Aorta (tissue), 5 donors: Measurements from ENCODE around the gene F11. TPM values are rescaled to one million over a fixed set of nuclear protein-coding genes. Genes with fewer than 3 reads are reported as not detected.
A peak's percentile ranks its signal among the peaks of the same experiment; 100 is the strongest.

Source experiments
- ATAC-seq: fragments of 200-7000 bp; cut with Tn5 transposase; one replicate; pipeline ENCODE4 v1.9.1; 2022; ENCODE audit warnings: moderate library complexity; ENCODE audit not compliant: low FRiP score
- DNase-seq, 2 donors: peaks; one replicate each; pipeline ENCODE4 v3.0.0-alpha.2; 2020
- H3K27ac ChIP-seq, 2 donors: one replicate each; pipeline ENCODE4 v1.5.1; 2013; ENCODE audit warnings: low read length in 2 of 2, mild to moderate bottlenecking in 2 of 2, moderate library complexity in 2 of 2, control low read depth in 1 of 2, inconsistent platforms in 1 of 2, low read depth in 1 of 2
- H3K27me3 ChIP-seq, 2 donors: one replicate each; pipeline ENCODE4 v1.6.1; 2013; ENCODE audit warnings: control low read depth in 1 of 2, low read length in 1 of 2, mild to moderate bottlenecking in 1 of 2, moderate library complexity in 1 of 2; ENCODE audit not compliant: insufficient read depth in 2 of 2, control insufficient read depth in 1 of 2
- H3K36me3 ChIP-seq, 2 donors: one replicate each; pipeline ENCODE4 v1.6.1; 2013; ENCODE audit warnings: control low read depth in 1 of 2, low read length in 1 of 2, mild to moderate bottlenecking in 1 of 2; ENCODE audit not compliant: insufficient read depth in 2 of 2, control insufficient read depth in 1 of 2
- H3K4me1 ChIP-seq, 2 donors: one replicate each; pipeline ENCODE4 v1.6.1; 2013; ENCODE audit warnings: low read length in 2 of 2, control low read depth in 1 of 2, mild to moderate bottlenecking in 1 of 2, moderate library complexity in 1 of 2; ENCODE audit not compliant: insufficient read depth in 2 of 2, control insufficient read depth in 1 of 2
- H3K4me3 ChIP-seq, 2 donors: one replicate each; pipeline ENCODE4 v1.5.1; 2013; ENCODE audit warnings: low read length in 2 of 2, control low read depth in 1 of 2, mild to moderate bottlenecking in 1 of 2
- H3K9me3 ChIP-seq: one replicate; pipeline ENCODE4 v1.6.1; 2013; ENCODE audit warnings: mild to moderate bottlenecking, low read length; ENCODE audit not compliant: control insufficient read depth
- WGBS, 2 donors: extraction: QIAGEN DNeasy Blood & Tissue Kit; methylation state at CpG; one replicate each; pipeline ENCODE4 v1.1.7; 2013; 5-methylcytosine and 5-hydroxymethylcytosine counted together
- intact Hi-C, 2 donors: fragments of 100-400 bp; cut with DNase I; formaldehyde crosslinking; loops; one replicate each; pipeline versions ENCODE4 v1.14.2 to v1.15.0; 2022
- long read RNA-seq, 2 donors: library from polyadenylated mRNA; unstranded; transcript quantifications; one replicate each; pipeline ENCODE4 v2.0.0, GENCODE V29; 2020 to 2021
- polyA plus RNA-seq, 2 donors: library from polyadenylated mRNA; stranded (reverse); fragments of 200-250 nt; gene quantifications; one replicate each; pipeline ENCODE4 v1.2.3, GENCODE V29; 2013
- total RNA-seq, 2 donors: library from RNA; stranded (reverse); fragmentation: NEBNext Ultra II Directional; extraction: Animal tissue kit (Norgen Biotek cat#: 25700); gene quantifications; one replicate each; pipeline ENCODE4 v1.2.1, GENCODE V29; 2021
- donor health status: healthy with polysubstance abuse.
- donor health status: Bipolar disorder and iron deficiency.
- donor health status: DM: no; HTN: no; CAD: no.
- donor health status: DM: no; HTN: no; CAD: no.
- donor health status: DM: yes; HTN: yes; CAD: no.

The F11 gene
- total RNA-seq: under 1 TPM; 0.26 to 0.48 TPM
- 1 to 10 TPM in 1 of 2 donors, under 1 TPM in 1; 0.20 to 1.1 TPM for polyA plus RNA-seq
- long read RNA-seq, donor 1: 0 reads
- long read RNA-seq, donor 2: 0 reads

GRCh38 chr4:186265683-186266652, at the start of gene F11:
Gene F11 (plus strand): TSS chr4:186266189. CDS start chr4:186267137, 948 bp downstream.
- no peak within 1 kb of the TSS for H3K27ac ChIP-seq
- H3K4me3 ChIP-seq: no peak within 1 kb of the TSS
- intact Hi-C loops: no loop called here
- DNase-seq: no peak
- no peaks in the 10 kb centered on the region for H3K27me3 ChIP-seq
- H3K9me3 ChIP-seq: no peaks in the 10 kb centered on the region
- H3K4me1 ChIP-seq: no peaks in the 10 kb centered on the region
- H3K36me3 ChIP-seq: no peaks in the 10 kb centered on the region
- WGBS, 2 donors: 69 to 70% methylated on average over 10 of the region's 10 CpGs
- ATAC-seq: no peak

GRCh38 chr4:186216465-186217024, 49.4 kb upstream of the F11 start:
- intact Hi-C loops: no loop called here
- 17 to 24% methylated on average over 8 of the region's 8 CpGs for WGBS, 2 donors
- Histone ChIP-seq H3K4me3 (no peak overlapping the region), H3K36me3 (no peaks in the 10 kb centered on the region), H3K4me1 (peaks cover 0 to 2% of the 10 kb centered on the region in 2 donors), H3K27me3 (no peaks in the 10 kb centered on the region), H3K9me3 (no peaks in the 10 kb centered on the region), H3K27ac (no peak overlapping the region)
- DNase-seq: no peak
- ATAC-seq: no peak

GRCh38 chr4:186217733-186218293, 48.2 kb upstream of the F11 start:
- Histone ChIP-seq H3K36me3 (no peaks in the 10 kb centered on the region), H3K9me3 (no peaks in the 10 kb centered on the region), H3K4me3 (no peak overlapping the region), H3K27ac (no peak overlapping the region), H3K27me3 (no peaks in the 10 kb centered on the region), H3K4me1 (peaks cover 0 to 2% of the 10 kb centered on the region in 2 donors)
- WGBS, 2 donors: 50 to 75% methylated on average over 1 of the region's 1 CpG
- DNase-seq: no peak
- intact Hi-C loops: no loop called here
- no peak for ATAC-seq

GRCh38 chr4:186221624-186222023, 44.4 kb upstream of the F11 start:
- ATAC-seq: no peak
- 67 to 83% methylated on average over 1 of the region's 1 CpG for WGBS, 2 donors
- Histone ChIP-seq H3K27me3 (no peaks in the 10 kb centered on the region), H3K4me1 (peaks cover 0 to 2% of the 10 kb centered on the region in 2 donors), H3K4me3 (no peak overlapping the region), H3K9me3 (peaks cover 6% of the 10 kb centered on the region), H3K27ac (no peak overlapping the region), H3K36me3 (no peaks in the 10 kb centered on the region)
- intact Hi-C loops: no loop called here
- DNase-seq: no peak

GRCh38 chr4:186225848-186226247, 40.1 kb upstream of the F11 start:
- H3K27me3 ChIP-seq: no peaks in the 10 kb centered on the region
- intact Hi-C loops: no loop called here
- peaks cover 6% of the 10 kb centered on the region for H3K9me3 ChIP-seq
- H3K36me3 ChIP-seq: no peaks in the 10 kb centered on the region
- H3K4me1 ChIP-seq: no peaks in the 10 kb centered on the region
- DNase-seq (no peak), ATAC-seq (no peak)
- no peak overlapping the region for H3K27ac ChIP-seq
- no peak overlapping the region for H3K4me3 ChIP-seq

GRCh38 chr4:186226521-186227189, 39.3 kb upstream of the F11 start:
- Histone ChIP-seq H3K27me3 (no peaks in the 10 kb centered on the region), H3K4me1 (no peaks in the 10 kb centered on the region), H3K27ac (no peak overlapping the region), H3K4me3 (no peak overlapping the region), H3K9me3 (peaks cover 6% of the 10 kb centered on the region), H3K36me3 (no peaks in the 10 kb centered on the region)
- intact Hi-C loops: no loop called here
- WGBS, 2 donors: 97 to 99% methylated on average over 3 of the region's 3 CpGs
- ATAC-seq (peak; percentile 19), DNase-seq (no peak)

- DNase-seq (no peak), ATAC-seq (no peak)
- Histone ChIP-seq H3K27me3 (no peaks in the 10 kb centered on the region), H3K27ac (no peak within 1 kb of the TSS), H3K4me3 (peak within 1 kb of the TSS in 1 of 2 donors; percentile 54), H3K36me3 (no peaks in the 10 kb centered on the region), H3K4me1 (no peaks in the 10 kb centered on the region), H3K9me3 (peaks cover 6% of the 10 kb centered on the region)
- intact Hi-C loops: no loop called here
- 52 to 62% methylated on average over 5 of the region's 5 CpGs for WGBS, 2 donors
Measured at GRCh38 chr4:186227221-186227620, 38.8 kb upstream of the F11 start, which contains the start of gene KLKB1. Gene KLKB1 (plus strand): TSS chr4:186227507. CDS start chr4:186228196, 689 bp downstream.

GRCh38 chr4:186227744-186228513, 38.1 kb upstream of the F11 start:
- Histone ChIP-seq H3K4me3 (peak overlapping the region in 1 of 2 donors; percentile 54), H3K4me1 (no peaks in the 10 kb centered on the region), H3K27ac (no peak overlapping the region), H3K36me3 (no peaks in the 10 kb centered on the region), H3K9me3 (peaks cover 6% of the 10 kb centered on the region), H3K27me3 (no peaks in the 10 kb centered on the region)
- WGBS, 2 donors: 16 to 18% methylated on average over 2 of the region's 2 CpGs
- ATAC-seq: no peak
- intact Hi-C loops: no loop called here
- no peak for DNase-seq
